Vagina (tissue), 2 donors: Measurements from ENCODE around the gene KRTAP10-5.

Source experiments
- CTCF ChIP-seq, 3 experiments: fragments of 450-650 bp in 2 of 3; fragments of 200-600 bp in 1 of 3; sonication (generic) in 1 of 3; IDR thresholded peaks; one replicate each; pipeline ENCODE4 v1.5.1; 2017 to 2019; ENCODE audit warnings: antibody characterized with exemption in 3 of 3, mild to moderate bottlenecking in 2 of 3, moderate library complexity in 2 of 3
- POLR2A ChIP-seq, 2 donors: fragments of 450-650 bp; IDR thresholded peaks; one replicate each; pipeline ENCODE4 v1.6.1; 2017; ENCODE audit warnings: antibody characterized with exemption in 2 of 2, mild to moderate bottlenecking in 2 of 2, moderate library complexity in 2 of 2
- POLR2AphosphoS5 ChIP-seq, 2 donors: sonication (generic); formaldehyde crosslinking; IDR thresholded peaks; one replicate each; pipeline ENCODE4 v1.9.0; 2017; ENCODE audit warnings: antibody characterized with exemption in 2 of 2, mild to moderate bottlenecking in 2 of 2, low read depth in 1 of 2; ENCODE audit not compliant: insufficient read depth in 1 of 2

- no peak for TF ChIP-seq CTCF (IDR thresholded peaks at IDR 0.05)
- TF ChIP-seq POLR2AphosphoS5 (IDR thresholded peaks at IDR 0.05; ENCODE audit: insufficient read depth in 1 of 2, low read depth in 1 of 2): no peak
- TF ChIP-seq POLR2A (IDR thresholded peaks at IDR 0.05): no peak
Measured at GRCh38 chr21:44589586-44590305, 9.3 kb upstream of the KRTAP10-5 start.
